ENCODE data around the gene PTH1R.

Gene PTH1R

GRCh38 chr3:46884427-46884826, 6.9 kb downstream of the PTH1R start:
- no peak for DNase-seq

- DNase-seq: no peak
These were observed 7.4 kb downstream of the PTH1R start for GRCh38 chr3:46884929-46885328.

GRCh38 chr3:46885612-46886011, 8.1 kb downstream of the PTH1R start:
- no peak for DNase-seq

GRCh38 chr3:46887980-46888494, 10.5 kb downstream of the PTH1R start:
- no peak for DNase-seq

- no peak for DNase-seq
These were observed 11.2 kb downstream of the PTH1R start for GRCh38 chr3:46888705-46889104.

- DNase-seq: no peak
These were observed 12.0 kb downstream of the PTH1R start for GRCh38 chr3:46889381-46890110.

- no peak for DNase-seq
These were observed 12.6 kb downstream of the PTH1R start for GRCh38 chr3:46890132-46890531.

- DNase-seq: no peak
These were observed 13.6 kb downstream of the PTH1R start for GRCh38 chr3:46891132-46891531.

- DNase-seq: no peak
These were observed 15.0 kb downstream of the PTH1R start for GRCh38 chr3:46892285-46893145.

GRCh38 chr3:46893146-46893748, 15.7 kb downstream of the PTH1R start:
- DNase-seq: no peak

GRCh38 chr3:46893763-46894162, 16.2 kb downstream of the PTH1R start:
- no peak for DNase-seq

- DNase-seq: no peak
These were observed 16.7 kb downstream of the PTH1R start for GRCh38 chr3:46894256-46894655.

GRCh38 chr3:46895204-46895660, 17.7 kb downstream of the PTH1R start:
- peak; percentile 17 for DNase-seq

- DNase-seq: no peak
These were observed 18.2 kb downstream of the PTH1R start for GRCh38 chr3:46895761-46896160.

- no peak for DNase-seq
These were observed 18.9 kb downstream of the PTH1R start for GRCh38 chr3:46896386-46896785.

- no peak for DNase-seq
These were observed 19.5 kb downstream of the PTH1R start for GRCh38 chr3:46897031-46897430.

- DNase-seq: no peak
These were observed 20.4 kb downstream of the PTH1R start for GRCh38 chr3:46897829-46898320.

GRCh38 chr3:46898321-46899150, 21.0 kb downstream of the PTH1R start:
- no peak for DNase-seq

- no peak for DNase-seq
These were observed 21.9 kb downstream of the PTH1R start for GRCh38 chr3:46899151-46900006.

GRCh38 chr3:46900007-46900292, 22.4 kb downstream of the PTH1R start:
- peak; percentile 56 for DNase-seq

- DNase-seq: no peak
These were observed 22.8 kb downstream of the PTH1R start for GRCh38 chr3:46900356-46900755.

GRCh38 chr3:46901061-46901460, 23.5 kb downstream of the PTH1R start:
- no peak for DNase-seq
